Cerebellar cortex (tissue), 1 donor: ENCODE measurements around the gene MEGF6.

Source experiments
- DNase-seq: peaks from one replicate; pipeline ENCODE4 v3.0.0-alpha.2; 2015; ENCODE audit warnings: low spot score

Gene MEGF6

GRCh38 chr1:3519301-3519885, 91.9 kb downstream of the MEGF6 start:
- DNase-seq, result no peak

GRCh38 chr1:3518756-3519155, 92.6 kb downstream of the MEGF6 start:
- DNase-seq, result no peak

DNA sequence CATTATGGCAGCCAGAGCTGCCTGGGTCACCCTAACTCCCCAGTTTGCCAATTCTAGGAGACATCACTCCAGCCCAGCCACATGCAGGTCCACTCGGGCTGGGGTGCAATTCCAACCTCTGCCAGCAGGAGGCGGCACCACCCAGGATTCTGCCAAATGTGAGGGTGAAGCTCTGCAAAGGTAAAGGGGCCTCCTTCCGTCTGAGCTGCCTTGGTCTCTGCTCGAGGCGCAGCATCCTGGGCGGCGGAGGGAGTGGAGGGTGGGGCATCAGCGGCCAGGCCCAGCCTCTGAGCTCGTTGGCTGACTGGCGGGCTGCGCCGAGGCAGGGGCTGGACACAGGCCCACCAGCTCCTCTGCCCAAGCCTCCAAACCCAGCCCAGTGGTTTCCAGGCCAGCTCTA, 93.1 kb downstream of the MEGF6 start:
- DNase-seq, result no peak

- no peak for DNase-seq
Measured at GRCh38 chr1:3516911-3517675, 94.2 kb downstream of the MEGF6 start.

DNA sequence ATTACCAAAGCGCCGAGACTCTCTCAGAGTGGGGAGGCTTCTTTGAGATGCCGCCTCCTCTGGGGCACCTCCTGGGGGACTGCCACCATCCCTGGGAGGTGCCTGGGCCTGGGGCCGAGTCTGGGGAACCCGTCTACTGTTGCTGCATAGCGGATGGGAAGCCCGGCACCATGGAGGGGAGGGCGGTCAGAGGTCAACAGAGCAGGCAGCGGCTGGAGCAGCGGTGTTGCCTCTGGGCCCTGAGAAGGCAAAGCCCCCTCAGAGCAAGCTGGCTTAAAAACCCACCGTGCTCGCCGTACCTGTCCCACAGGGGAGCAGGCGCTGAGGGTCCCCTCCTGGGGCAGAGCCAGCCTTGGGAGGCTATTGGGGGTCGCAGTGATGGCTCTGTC, 94.8 kb downstream of the MEGF6 start:
- no peak for DNase-seq

- no peak for DNase-seq
Measured at GRCh38 chr1:3515774-3516480, 95.4 kb downstream of the MEGF6 start.

DNA sequence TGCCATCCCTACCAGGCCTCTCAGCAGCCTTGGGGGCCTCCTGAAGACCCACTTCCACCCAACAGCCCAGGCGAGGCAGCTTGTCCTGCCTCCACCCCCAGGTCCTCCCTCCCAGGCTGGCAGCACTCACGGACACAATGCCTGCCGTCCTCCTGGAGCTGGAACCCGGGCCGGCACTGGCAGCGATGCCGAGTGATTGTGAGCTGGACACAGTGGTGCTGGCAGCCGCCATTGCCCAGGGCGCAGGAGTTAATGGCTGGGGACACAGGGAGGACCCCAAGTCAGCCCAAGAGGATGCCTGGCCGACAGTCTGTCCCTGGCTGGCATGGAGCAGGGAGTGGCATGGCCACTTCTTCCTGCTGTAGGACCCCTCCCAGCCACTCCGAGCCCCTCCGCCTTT, 96.0 kb downstream of the MEGF6 start:
- no peak for DNase-seq

DNA sequence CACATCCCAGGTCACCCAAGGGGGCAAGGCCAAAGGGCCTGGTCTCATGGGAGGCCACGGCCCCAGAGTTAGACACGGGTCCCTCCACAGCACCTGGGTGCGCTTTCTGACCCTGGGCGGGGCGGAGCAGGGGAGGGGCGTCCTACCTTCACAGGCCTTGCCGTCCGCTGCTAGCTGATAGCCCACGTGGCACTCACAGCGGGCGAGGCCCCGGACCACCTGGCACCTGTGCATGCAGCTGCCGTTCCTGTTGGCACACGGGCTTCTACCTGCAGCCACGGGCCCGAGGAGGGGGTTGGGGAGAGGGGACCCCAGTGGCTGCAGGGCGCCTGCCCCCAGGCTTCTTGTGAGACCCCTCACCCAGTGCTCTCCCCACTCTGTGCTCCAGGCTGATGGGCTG, 96.9 kb downstream of the MEGF6 start:
- no peak for DNase-seq

GRCh38 chr1:3511856-3512255, 99.5 kb downstream of the MEGF6 start:
- DNase-seq, result no peak

DNA sequence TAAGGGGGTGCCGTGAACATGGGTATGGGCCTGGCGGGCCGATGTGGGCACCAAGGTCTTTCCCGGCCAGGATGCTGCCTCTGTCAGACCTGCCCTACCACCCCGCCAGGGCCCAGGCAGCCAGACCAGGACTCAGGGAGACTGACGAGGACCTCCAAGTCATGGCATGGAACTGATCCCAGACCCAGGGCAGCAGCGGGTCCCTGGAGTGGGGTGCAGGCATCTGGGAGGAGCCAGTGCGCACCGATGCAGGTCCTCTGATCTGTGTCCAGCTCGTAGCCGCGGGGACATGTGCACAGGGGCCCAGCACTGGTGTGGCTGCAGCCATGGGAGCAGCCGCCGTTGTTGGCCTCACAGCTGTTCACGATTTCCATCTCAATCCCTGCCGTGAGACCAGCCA, 100.0 kb downstream of the MEGF6 start:
- no peak for DNase-seq

GRCh38 chr1:3510956-3511250, 100.4 kb downstream of the MEGF6 start:
- DNase-seq, result no peak

DNA sequence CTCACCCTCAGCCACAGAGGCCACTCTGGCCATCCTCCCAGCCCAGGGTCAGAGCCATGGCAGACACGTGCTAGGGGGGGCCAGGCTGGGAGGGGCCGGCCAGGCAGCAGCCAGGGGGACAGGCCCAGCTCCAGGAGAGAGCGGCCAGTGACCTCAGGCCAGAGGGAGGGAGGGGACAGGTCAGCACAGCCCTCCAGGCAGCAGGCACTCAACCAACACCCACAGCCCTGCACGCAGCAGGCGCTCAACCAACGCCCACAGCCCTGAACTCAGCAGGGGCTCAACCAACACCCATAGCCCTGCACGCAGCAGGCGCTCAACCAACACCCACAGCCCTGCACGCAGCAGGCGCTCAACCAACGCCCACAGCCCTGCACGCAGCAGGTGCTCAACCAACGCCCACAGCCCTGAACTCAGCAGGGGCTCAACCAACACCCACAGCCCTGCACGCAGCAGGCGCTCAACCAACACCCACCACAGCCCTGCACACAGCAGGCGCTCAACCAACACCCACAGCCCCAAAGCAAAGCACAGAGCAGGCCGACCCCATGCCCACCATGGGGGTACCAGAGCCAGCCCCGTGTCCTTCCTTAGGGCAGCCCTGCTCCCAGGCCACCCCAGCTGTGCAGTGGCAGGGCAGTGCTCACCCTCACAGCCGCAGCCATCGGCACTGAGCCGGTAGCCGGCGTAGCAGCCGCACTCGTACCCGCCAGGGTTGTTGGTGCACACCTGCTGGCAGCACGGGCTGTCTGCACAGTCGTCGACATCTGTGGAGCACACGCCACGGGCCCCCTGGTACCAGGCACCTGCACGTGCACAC, 101.0 kb downstream of the MEGF6 start:
- DNase-seq, result no peak

DNA sequence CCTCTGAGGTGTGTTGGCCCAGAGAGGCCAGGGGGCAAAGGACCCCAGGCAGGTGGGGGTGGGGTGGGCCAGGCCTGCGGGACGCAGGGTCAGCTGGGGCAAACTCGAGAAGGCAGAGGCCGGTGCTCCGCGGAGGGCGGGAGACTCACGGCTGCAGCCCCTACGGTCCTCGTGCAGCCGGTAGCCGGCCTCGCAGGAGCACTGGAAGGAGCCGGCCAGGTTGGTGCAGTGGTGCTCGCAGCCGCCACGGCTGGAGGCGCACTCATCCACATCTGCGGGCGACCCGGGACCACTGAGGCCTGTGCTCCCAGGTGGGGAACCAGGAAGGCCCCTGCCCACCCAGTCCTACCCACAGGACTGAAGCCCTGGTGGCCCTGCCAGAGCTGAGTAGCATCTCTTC, 101.6 kb downstream of the MEGF6 start:
- DNase-seq, result no peak

- DNase-seq, result no peak
Measured at GRCh38 chr1:3508757-3509415, 102.4 kb downstream of the MEGF6 start.

- no peak for DNase-seq
Measured at GRCh38 chr1:3507636-3508275, 103.6 kb downstream of the MEGF6 start.

GRCh38 chr1:3506943-3507342, 104.4 kb downstream of the MEGF6 start:
- DNase-seq, result no peak

- no peak for DNase-seq
Measured at GRCh38 chr1:3506041-3506440, 105.3 kb downstream of the MEGF6 start.

GRCh38 chr1:3505161-3505560, 106.1 kb downstream of the MEGF6 start:
- DNase-seq, result no peak

GRCh38 chr1:3504822-3505153, 106.5 kb downstream of the MEGF6 start:
- no peak for DNase-seq

DNA sequence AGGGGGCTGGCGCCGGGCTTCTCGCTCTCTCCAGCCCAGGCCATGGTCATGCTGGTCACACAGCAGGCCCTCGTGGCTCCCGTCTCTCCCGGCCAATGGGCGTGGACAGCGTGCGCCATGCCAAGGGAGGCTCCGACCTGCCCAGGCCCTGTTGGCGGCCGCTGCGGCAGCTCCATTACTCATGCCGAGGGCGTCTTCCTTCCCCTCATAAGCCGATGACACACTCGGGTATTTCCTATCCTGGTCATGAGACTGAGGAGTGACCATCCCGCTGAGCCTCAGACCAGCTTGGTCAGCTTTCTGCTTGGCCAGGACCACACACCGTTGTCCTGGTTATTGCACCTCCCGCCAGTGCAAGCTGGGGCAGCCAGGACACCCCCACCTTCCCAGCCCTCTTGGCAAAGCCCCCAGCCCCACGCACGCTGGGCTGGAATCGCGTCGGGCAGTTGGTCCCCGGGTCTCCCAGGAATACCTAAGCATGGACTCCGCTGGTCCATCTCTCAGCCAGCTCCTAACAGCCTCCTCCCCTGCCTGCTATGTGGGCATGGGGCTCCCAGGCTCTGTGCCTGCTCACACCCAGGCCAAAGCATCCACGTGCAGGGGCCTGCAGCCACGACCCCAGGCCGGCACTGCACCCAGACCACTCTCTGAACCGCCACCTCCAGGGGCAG, 107.0 kb downstream of the MEGF6 start:
- DNase-seq, result peak; percentile 38

DNA sequence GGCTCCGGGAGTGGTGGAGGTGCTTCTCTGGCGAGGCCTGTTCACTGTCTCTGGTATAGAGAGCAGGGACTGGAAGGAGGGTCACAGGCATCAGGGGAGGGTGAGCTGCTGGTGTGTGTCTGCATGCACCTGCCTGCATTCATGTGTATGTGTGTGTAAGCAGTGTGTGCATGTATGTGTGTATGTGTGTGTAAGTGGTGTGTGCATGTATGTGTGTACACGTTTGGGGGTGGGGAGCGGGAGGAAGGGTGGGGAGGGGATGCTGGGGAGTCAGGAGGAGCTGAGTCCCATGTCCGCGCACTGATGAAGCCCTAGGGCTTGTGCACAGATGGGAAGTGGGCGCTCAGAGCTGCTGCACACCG, 107.8 kb downstream of the MEGF6 start:
- DNase-seq, result no peak
